Activated effector memory CD4-positive, alpha-beta T cell treated with Interleukin-2 at 50 U/mL for 16 hours (primary cell): ENCODE data around the gene ZNF695.

Experiments used
- DNase-seq: peaks from one replicate; pipeline ENCODE4 v3.0.0-alpha.2; 2020

The ZNF695 gene

GRCh38 chr1:246954126-246954525 lies 53.7 kb downstream of the ZNF695 start:
- no peak for DNase-seq

- no peak for DNase-seq
These were observed 56.4 kb downstream of the ZNF695 start for GRCh38 chr1:246951413-246951812.

GRCh38 chr1:246949956-246950355 lies 57.9 kb downstream of the ZNF695 start:
- DNase-seq = no peak

- no peak for DNase-seq
These were observed 60.6 kb downstream of the ZNF695 start for GRCh38 chr1:246947255-246947654.

GRCh38 chr1:246946366-246946765 lies 61.5 kb downstream of the ZNF695 start:
- no peak for DNase-seq
